OCI-LY3 (cell line): ENCODE results near the gene LZTS2.

Experiments
- H2AFZ ChIP-seq: fragments of 200-600, 300-600 bp; shearing (Covaris generic); 2 replicates; pipeline ENCODE4 v1.6.0; 2014; ENCODE audit warnings: antibody characterized with exemption, low read depth, low read length
- H3K27ac ChIP-seq: fragments of 200-600, 300-600 bp; sonication (generic); 2 replicates; pipeline ENCODE4 v1.5.1; 2014; ENCODE audit warnings: mild to moderate bottlenecking, low read length, moderate library complexity, mixed read lengths
- H3K27me3 ChIP-seq: fragments of 200-600, 300-600 bp; sonication (generic); 2 replicates; pipeline ENCODE4 v1.6.1; 2014; ENCODE audit warnings: low read depth, low read length, mixed read lengths
- H3K36me3 ChIP-seq: fragments of 200-600, 300-600 bp; sonication (generic); replicated peaks from 2 replicates; pipeline ENCODE3; 2014; ENCODE audit warnings: low read depth, low read length, mixed read lengths
- H3K4me1 ChIP-seq: fragments of 300-600, 200-600 bp; sonication (generic); 2 replicates; pipeline ENCODE4 v1.6.1; 2014; ENCODE audit warnings: low read length, mixed read lengths
- H3K4me2 ChIP-seq: fragments of 200-600, 300-600 bp; sonication (generic); 2 replicates; pipeline ENCODE4 v1.6.1; 2014; ENCODE audit warnings: low read length, mixed read lengths
- H3K4me3 ChIP-seq: fragments of 300-600, 200-600 bp; sonication (generic); 2 replicates; pipeline ENCODE4 v1.5.1; 2014; ENCODE audit warnings: antibody characterized with exemption, mild to moderate bottlenecking, low read length, moderate library complexity
- H3K79me2 ChIP-seq: fragments of 300-600, 200-600 bp; shearing (Covaris generic); 2 replicates; pipeline ENCODE4 v1.6.1; 2014; ENCODE audit warnings: mild to moderate bottlenecking, low read length, mixed read lengths
- H3K9ac ChIP-seq: fragments of 300-600, 200-600 bp; shearing (Covaris generic); 2 replicates; pipeline ENCODE4 v1.6.0; 2014; ENCODE audit warnings: mild to moderate bottlenecking, low read length, moderate library complexity
- H3K9me3 ChIP-seq: fragments of 200-600, 300-600 bp; shearing (Covaris generic); 2 replicates; pipeline ENCODE4 v1.6.1; 2014; ENCODE audit warnings: low read length, mixed read lengths; ENCODE audit not compliant: insufficient read depth
- H4K20me1 ChIP-seq: fragments of 200-600, 300-600 bp; sonication (generic); 2 replicates; pipeline ENCODE4 v1.6.1; 2016; ENCODE audit warnings: low read length, mixed read lengths; ENCODE audit not compliant: insufficient read depth
- EZH2phosphoT487 ChIP-seq: fragments of 200-600 bp; shearing (Covaris generic); IDR thresholded peaks from 2 replicates; pipeline ENCODE4 v1.6.1; 2018; ENCODE audit warnings: antibody characterized with exemption, mixed run types, low read depth
- TF ChIP-seq, protein P1 (sequence below): fragments of 200-600, 300-600 bp; sonication (generic); IDR thresholded peaks from 2 replicates; pipeline ENCODE4 v1.5.1; 2014; ENCODE audit warnings: antibody characterized with exemption, low read length, low read depth

Gene LZTS2

DNA sequence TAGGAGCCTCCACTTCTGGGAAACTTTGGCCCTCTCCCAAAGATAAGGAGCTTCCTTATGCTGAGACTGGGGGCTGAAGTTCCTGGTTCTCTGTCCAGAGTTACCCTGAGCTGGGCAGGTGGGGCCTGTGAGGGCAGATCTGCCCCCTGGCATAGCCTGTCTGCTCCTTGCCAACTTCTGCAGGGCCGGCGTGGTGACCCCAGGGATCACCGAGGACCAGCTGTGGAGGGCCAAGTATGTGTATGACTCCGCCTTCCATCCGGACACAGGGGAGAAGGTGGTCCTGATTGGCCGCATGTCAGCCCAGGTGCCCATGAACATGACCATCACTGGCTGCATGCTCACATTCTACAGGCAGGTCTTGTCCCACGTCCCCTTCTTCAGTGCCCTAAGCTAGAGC, 35.7 kb downstream of the LZTS2 start:
- Histone ChIP-seq H3K79me2 (no peaks in the 10 kb centered on the region), H3K4me3 (no peak overlapping the region), H3K27me3 (peaks cover 10% of the 10 kb centered on the region), H3K36me3 (no peaks in the 10 kb centered on the region), H2AFZ (no peak overlapping the region), H4K20me1 (no peaks in the 10 kb centered on the region), H3K9me3 (no peaks in the 10 kb centered on the region), H3K4me2 (no peak overlapping the region), H3K27ac (no peak overlapping the region), H3K4me1 (peaks cover 10% of the 10 kb centered on the region), H3K9ac (no peak overlapping the region)
- TF ChIP-seq, protein P1, sequence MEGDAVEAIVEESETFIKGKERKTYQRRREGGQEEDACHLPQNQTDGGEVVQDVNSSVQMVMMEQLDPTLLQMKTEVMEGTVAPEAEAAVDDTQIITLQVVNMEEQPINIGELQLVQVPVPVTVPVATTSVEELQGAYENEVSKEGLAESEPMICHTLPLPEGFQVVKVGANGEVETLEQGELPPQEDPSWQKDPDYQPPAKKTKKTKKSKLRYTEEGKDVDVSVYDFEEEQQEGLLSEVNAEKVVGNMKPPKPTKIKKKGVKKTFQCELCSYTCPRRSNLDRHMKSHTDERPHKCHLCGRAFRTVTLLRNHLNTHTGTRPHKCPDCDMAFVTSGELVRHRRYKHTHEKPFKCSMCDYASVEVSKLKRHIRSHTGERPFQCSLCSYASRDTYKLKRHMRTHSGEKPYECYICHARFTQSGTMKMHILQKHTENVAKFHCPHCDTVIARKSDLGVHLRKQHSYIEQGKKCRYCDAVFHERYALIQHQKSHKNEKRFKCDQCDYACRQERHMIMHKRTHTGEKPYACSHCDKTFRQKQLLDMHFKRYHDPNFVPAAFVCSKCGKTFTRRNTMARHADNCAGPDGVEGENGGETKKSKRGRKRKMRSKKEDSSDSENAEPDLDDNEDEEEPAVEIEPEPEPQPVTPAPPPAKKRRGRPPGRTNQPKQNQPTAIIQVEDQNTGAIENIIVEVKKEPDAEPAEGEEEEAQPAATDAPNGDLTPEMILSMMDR: no peak
- no peak for TF ChIP-seq EZH2phosphoT487

DNA sequence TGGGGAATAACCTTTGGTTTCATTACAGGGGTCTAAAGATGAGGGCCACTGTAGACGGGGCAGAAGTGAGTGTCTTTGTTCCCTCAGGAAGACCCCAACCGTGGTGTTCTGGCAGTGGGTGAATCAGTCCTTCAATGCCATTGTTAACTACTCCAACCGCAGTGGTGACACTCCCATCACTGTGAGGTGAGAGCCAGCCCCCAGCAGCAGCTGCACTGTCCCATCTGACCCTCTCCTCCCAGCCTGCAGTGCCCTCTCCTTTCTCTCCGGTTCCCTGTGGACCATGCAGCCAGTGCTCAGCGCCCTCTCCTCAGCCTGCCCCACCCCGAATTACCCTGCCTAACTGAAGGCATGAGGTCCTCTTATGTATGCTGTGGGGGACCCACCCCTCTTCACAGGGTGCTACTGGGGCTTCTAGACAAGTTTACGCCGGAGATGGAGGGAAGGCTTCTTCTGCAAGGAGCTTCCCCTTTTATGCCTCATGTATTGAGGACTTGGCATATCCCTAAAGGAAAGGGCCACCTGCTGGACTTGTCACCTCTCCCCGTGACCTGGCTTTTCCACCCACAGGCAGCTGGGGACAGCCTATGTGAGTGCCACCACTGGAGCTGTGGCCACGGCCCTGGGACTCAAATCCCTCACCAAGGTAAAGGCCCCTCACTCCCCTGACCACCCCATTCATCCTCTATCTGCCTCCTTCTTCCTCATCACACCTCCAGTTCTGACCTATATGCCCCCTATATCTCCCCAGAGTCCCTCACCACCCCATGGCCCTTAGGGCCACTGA, 36.5 kb downstream of the LZTS2 start:
- no peaks in the 10 kb centered on the region for H4K20me1 ChIP-seq
- H3K9ac ChIP-seq: no peak overlapping the region
- H3K36me3 ChIP-seq: no peaks in the 10 kb centered on the region
- H3K79me2 ChIP-seq: no peaks in the 10 kb centered on the region
- peaks cover 7% of the 10 kb centered on the region; the same call in 1 of the 2 replicates for H3K4me1 ChIP-seq
- no peak overlapping the region for H3K27ac ChIP-seq
- no peak overlapping the region for H2AFZ ChIP-seq
- TF ChIP-seq, protein P1: no peak
- TF ChIP-seq EZH2phosphoT487: no peak
- H3K27me3 ChIP-seq: peaks cover 10% of the 10 kb centered on the region
- H3K9me3 ChIP-seq: no peaks in the 10 kb centered on the region
- no peak overlapping the region for H3K4me2 ChIP-seq
- no peak overlapping the region for H3K4me3 ChIP-seq

DNA sequence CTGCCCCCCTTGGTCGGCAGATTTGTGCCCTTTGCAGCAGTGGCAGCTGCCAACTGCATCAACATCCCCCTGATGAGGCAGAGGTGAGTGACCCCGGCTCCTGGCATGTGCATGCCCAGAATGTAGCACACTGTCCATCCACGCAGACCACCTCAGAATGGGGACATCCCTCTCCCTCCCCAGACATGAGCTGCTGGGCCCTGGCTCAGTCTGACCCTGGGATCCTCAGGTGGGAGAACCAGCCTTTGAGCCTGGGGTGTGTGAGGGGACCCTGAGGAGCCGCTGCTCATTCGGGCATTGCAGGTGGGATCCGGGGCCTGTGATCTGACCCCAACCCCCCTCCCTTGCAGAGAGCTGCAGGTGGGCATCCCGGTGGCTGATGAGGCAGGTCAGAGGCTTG, 37.1 kb downstream of the LZTS2 start:
- Histone ChIP-seq H3K4me1 (peaks cover 7% of the 10 kb centered on the region; the same call in 1 of the 2 replicates), H3K4me2 (no peak overlapping the region), H3K27me3 (peaks cover 4% of the 10 kb centered on the region; the same call in 1 of the 2 replicates), H3K27ac (no peak overlapping the region), H3K36me3 (no peaks in the 10 kb centered on the region), H3K79me2 (no peaks in the 10 kb centered on the region), H2AFZ (no peak overlapping the region), H3K9me3 (no peaks in the 10 kb centered on the region), H3K9ac (no peak overlapping the region), H3K4me3 (no peak overlapping the region), H4K20me1 (no peaks in the 10 kb centered on the region)
- TF ChIP-seq, protein P1: no peak
- TF ChIP-seq EZH2phosphoT487: no peak

DNA sequence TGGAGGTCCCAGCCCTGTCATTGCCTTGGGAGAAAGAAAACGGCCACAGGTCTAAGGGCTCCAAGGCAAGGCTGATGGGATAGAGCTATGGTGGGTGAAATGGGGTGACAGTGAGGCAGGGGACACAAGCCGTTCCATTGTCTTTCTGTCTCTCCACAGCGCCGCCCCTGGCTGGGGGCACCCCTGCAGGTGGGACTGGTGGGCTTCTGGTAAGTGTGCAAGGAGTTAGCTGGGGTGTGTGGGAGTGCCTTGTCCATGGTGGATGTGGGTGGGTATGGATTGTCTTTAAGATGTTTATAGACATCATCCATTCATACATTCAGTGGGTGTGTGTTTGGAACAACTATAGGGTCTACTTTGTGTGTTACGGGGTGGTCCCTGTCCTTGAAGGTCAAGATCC, 38.9 kb downstream of the LZTS2 start:
- TF ChIP-seq EZH2phosphoT487: no peak
- TF ChIP-seq, protein P1: no peak
- no peaks in the 10 kb centered on the region for H4K20me1 ChIP-seq
- H2AFZ ChIP-seq: no peak overlapping the region
- no peak overlapping the region for H3K4me2 ChIP-seq
- no peaks in the 10 kb centered on the region for H3K27me3 ChIP-seq
- no peaks in the 10 kb centered on the region for H3K79me2 ChIP-seq
- H3K4me3 ChIP-seq: no peak overlapping the region
- H3K9me3 ChIP-seq: no peaks in the 10 kb centered on the region
- no peak overlapping the region for H3K27ac ChIP-seq
- no peak overlapping the region for H3K9ac ChIP-seq
- H3K4me1 ChIP-seq: peaks cover 8% of the 10 kb centered on the region; the same call in 1 of the 2 replicates
- H3K36me3 ChIP-seq: no peaks in the 10 kb centered on the region
